Measurements from ENCODE around the gene MSL1. TPM values are rescaled to one million over a fixed set of nuclear protein-coding genes. Genes with fewer than 3 reads are reported as not detected.

MSL1 gene
- total and polyA plus RNA-seq, 2 of the 13 experiments (the other 11 are each of a cell fraction or from before 2014, with no cell fraction given), result 63.8 to 88.5 TPM

DNA sequence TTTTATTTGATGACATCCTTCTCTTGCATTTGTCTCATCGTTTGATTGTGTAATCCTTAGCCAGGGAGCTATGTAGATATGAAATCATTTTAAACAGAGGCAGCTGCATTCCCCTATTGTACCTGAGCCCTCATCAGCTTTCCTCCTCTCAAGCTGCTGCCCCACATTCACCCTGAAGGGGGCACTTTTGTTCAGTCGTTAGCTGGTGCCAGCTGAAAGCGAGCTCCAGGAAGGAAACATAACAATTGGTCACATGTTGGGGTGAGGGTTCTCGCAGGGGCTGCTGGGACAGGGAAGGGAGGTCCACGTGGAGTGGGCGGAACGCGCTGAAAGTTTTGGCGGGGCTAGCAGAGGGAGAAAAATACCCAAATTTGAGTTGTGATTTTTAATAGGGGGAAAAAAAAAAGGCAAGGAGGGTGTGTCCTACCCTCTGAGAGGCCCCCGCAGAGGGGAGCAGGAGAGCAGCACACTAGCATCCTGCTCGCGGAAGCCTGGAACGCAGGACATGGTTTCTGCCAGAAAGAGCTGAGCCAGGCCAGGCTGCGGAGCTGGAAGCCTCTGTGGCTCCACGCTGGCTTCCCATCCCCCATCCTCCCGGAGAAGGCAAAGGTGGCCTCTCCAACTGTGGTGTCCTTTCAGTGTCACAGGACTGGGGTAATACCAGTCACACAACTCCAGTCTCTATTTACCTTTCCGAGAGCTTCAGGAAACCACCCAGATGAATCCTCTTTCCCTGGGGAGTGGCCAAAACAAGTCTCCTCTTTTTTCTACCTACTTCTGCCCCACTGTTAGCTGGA lies 8.5 kb upstream of the MSL1 start (continued):
- TF ChIP-seq FOXK1 (CRISPR knock-in tag; IDR thresholded peaks at IDR 0.05; ENCODE audit: borderline replicate concordance, low read depth) (peak; percentile 82), MBNL3 (CRISPR knock-in tag; conservative IDR thresholded peaks at IDR 0.05) (no peak), ZSCAN20 (CRISPR knock-in tag; IDR thresholded peaks at IDR 0.05; ENCODE audit: borderline replicate concordance) (no peak), SRSF4 (IDR thresholded peaks at IDR 0.05; ENCODE audit: low read depth, low read length, poor library complexity, severe bottlenecking) (no peak), PHF5A (CRISPR knock-in tag; IDR thresholded peaks at IDR 0.05; ENCODE audit: low read depth, unreplicated experiment) (peak; percentile 84), ZBTB3 (CRISPR knock-in tag; IDR thresholded peaks at IDR 0.05; ENCODE audit: borderline replicate concordance, low read depth) (peak; percentile 66; the same call in 1 of the 2 replicates), MXI1 (IDR thresholded peaks at IDR 0.05; ENCODE audit: borderline replicate concordance, low read depth, low read length) (peak; percentile 99; the same call in 2 of the 3 replicates), HES4 (CRISPR knock-in tag; IDR thresholded peaks at IDR 0.05; ENCODE audit: borderline replicate concordance) (peak; percentile 66; the same call in 1 of the 2 replicates), ZNF558 (CRISPR knock-in tag; IDR thresholded peaks at IDR 0.05; ENCODE audit: borderline replicate concordance) (no peak), ZFY (CRISPR knock-in tag; IDR thresholded peaks at IDR 0.05) (peak; percentile 73), BATF2 (CRISPR knock-in tag; IDR thresholded peaks at IDR 0.05) (peak; percentile 30; the same call in 1 of the 2 replicates), ZNF780A (CRISPR knock-in tag; IDR thresholded peaks at IDR 0.05) (peak; percentile 93), SP1 (IDR thresholded peaks at IDR 0.05) (no peak), SP1 (CRISPR knock-in tag; IDR thresholded peaks at IDR 0.05) (peak; percentile 52), ZNF451 (CRISPR knock-in tag; IDR thresholded peaks at IDR 0.05) (no peak), POLR2G (IDR thresholded peaks at IDR 0.05; ENCODE audit: low read depth, low read length) (peak; percentile 91), LRRFIP1 (CRISPR knock-in tag; conservative IDR thresholded peaks at IDR 0.05) (no peak), FOSL1 (CRISPR knock-in tag; IDR thresholded peaks at IDR 0.05; ENCODE audit: borderline replicate concordance) (no peak; the same call in 1 of the 2 replicates), ZNF547 (CRISPR knock-in tag; IDR thresholded peaks at IDR 0.05) (peak; percentile 76), ZNF607 (CRISPR knock-in tag; IDR thresholded peaks at IDR 0.05; ENCODE audit: borderline replicate concordance) (peak; percentile 92; the same call in 1 of the 2 replicates), BORCS8-MEF2B (CRISPR knock-in tag; IDR thresholded peaks at IDR 0.05) (peak; percentile 78), ZNF160 (CRISPR knock-in tag; IDR thresholded peaks at IDR 0.05) (peak; percentile 16; the same call in 1 of the 2 replicates), SRF (IDR thresholded peaks at IDR 0.05; ENCODE audit: low read depth, low read length) (0 out of 2 replicates have a peak, but pooled peaks have one; percentile 6), TBX2 (CRISPR knock-in tag; IDR thresholded peaks at IDR 0.05; ENCODE audit: borderline replicate concordance) (peak; percentile 76)
